ENCODE measurements around the gene MOSPD3. TPM values are rescaled to one million over a fixed set of nuclear protein-coding genes. Genes with fewer than 3 reads are reported as not detected.
"Not testable (repeated sequence)": the region's sequence is repeated elsewhere in the genome, so short reads cannot be mapped to it uniquely, and the experiment has no call there.

The MOSPD3 gene
- total and polyA plus RNA-seq, 2 donors, result 4.7 to 21.6 TPM

DNA sequence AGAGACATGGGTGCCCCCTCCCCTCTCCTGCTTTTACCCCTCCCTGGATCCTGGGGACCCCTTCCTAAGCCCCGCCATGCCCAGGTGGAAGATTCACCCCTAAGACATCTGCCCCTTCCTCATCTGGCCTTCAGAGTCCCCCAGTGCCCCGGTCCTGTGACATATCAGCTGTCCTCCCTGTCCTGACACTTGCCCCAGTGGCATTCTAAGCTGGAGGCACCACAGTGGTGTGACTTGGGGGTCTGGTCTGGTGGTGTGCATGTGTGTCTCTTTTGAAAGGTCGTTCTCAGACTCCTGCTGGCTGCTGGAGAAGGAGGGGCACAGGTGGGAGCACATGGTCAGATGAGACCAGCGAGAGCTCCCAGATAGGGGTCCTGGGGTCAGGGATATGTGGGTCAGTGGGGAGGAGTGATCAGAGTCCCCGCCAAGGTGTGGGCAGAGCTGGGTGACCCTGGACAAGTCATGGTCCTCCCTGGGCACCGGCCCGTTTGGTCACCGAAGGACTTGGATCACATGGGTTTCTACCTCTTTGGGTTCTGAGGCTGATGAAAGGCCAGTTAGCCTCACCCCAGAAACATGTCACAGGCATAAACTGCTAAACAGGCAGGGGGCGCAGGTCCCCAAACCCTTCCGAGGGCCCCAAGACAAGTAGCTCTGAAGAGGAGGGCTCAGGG, 29.7 kb downstream of the MOSPD3 start:
- no peak for DNase-seq (ENCODE audit: low read depth in 6 of 9, low spot score in 9 of 9)
- Histone ChIP-seq H3K9me3 (ENCODE audit: control insufficient read depth in 2 of 2, insufficient read depth in 1 of 2, low read length in 1 of 2) (no peaks in the 10 kb centered on the region), H3K27ac (ENCODE audit: low read depth in 1 of 2, low read length in 1 of 2) (no peak overlapping the region), H3K36me3 (ENCODE audit: control insufficient read depth in 2 of 2, insufficient read depth in 2 of 2, low read length in 1 of 2) (no peaks in the 10 kb centered on the region), H3K4me3 (ENCODE audit: low read length in 2 of 2) (no peak overlapping the region), H3K4me1 (ENCODE audit: control insufficient read depth in 2 of 2, insufficient read depth in 2 of 2, low read length in 2 of 2) (no peaks in the 10 kb centered on the region), H3K27me3 (ENCODE audit: control insufficient read depth in 2 of 2, insufficient read depth in 1 of 2, low read length in 1 of 2) (peaks cover 0 to 27% of the 10 kb centered on the region in 2 donors)
- WGBS, result 94% methylated on average over 10 of the region's 10 CpGs

DNA sequence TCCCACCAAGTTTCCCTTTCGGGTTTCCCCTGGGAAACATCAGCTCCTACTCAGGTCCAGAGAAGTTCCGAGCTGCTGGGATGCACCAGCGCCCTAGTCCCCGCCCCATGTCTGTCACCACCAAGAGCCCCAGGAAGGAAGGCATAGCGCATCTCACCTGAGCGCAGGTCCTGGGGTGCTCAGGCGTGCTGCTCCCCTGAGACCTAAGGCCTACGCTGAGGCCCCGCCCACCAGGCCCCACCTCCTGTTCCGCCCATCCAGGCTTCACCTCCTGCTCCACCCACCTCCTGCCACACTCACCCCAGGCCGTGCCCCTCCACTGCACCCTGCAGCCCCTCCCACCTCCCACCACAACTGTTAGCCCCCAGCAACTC, 30.2 kb downstream of the MOSPD3 start:
- DNase-seq (ENCODE audit: low read depth in 6 of 9, low spot score in 9 of 9), result peak in 2 of 9 donors; percentile 28 to 41
- 85% methylated on average over 11 of the region's 11 CpGs for WGBS
- peaks cover 0 to 30% of the 10 kb centered on the region in 2 donors for H3K27me3 ChIP-seq (ENCODE audit: control insufficient read depth in 2 of 2, insufficient read depth in 1 of 2, low read length in 1 of 2)
- H3K27ac ChIP-seq (ENCODE audit: low read depth in 1 of 2, low read length in 1 of 2), result no peak overlapping the region
- no peak overlapping the region for H3K4me3 ChIP-seq (ENCODE audit: low read length in 2 of 2)
- H3K36me3 ChIP-seq (ENCODE audit: control insufficient read depth in 2 of 2, insufficient read depth in 2 of 2, low read length in 1 of 2), result no peaks in the 10 kb centered on the region
- no peaks in the 10 kb centered on the region for H3K4me1 ChIP-seq (ENCODE audit: control insufficient read depth in 2 of 2, insufficient read depth in 2 of 2, low read length in 2 of 2)
- H3K9me3 ChIP-seq (ENCODE audit: control insufficient read depth in 2 of 2, insufficient read depth in 1 of 2, low read length in 1 of 2), result no peaks in the 10 kb centered on the region

GRCh38 chr7:100649826-100650565, 37.7 kb downstream of the MOSPD3 start:
- Histone ChIP-seq H3K9me3 (ENCODE audit: control insufficient read depth in 2 of 2, insufficient read depth in 1 of 2, low read length in 1 of 2) (no peaks in the 10 kb centered on the region), H3K27me3 (ENCODE audit: control insufficient read depth in 2 of 2, insufficient read depth in 1 of 2, low read length in 1 of 2) (peaks cover 3 to 44% of the 10 kb centered on the region in 2 donors), H3K27ac (ENCODE audit: low read depth in 1 of 2, low read length in 1 of 2) (no peak overlapping the region), H3K4me1 (ENCODE audit: control insufficient read depth in 2 of 2, insufficient read depth in 2 of 2, low read length in 2 of 2) (no peaks in the 10 kb centered on the region), H3K4me3 (ENCODE audit: low read length in 2 of 2) (no peak overlapping the region), H3K36me3 (ENCODE audit: control insufficient read depth in 2 of 2, insufficient read depth in 2 of 2, low read length in 1 of 2) (no peaks in the 10 kb centered on the region)
- WGBS, result 88% methylated on average over 15 of the region's 15 CpGs
- DNase-seq (ENCODE audit: low read depth in 6 of 9, low spot score in 9 of 9), result no peak

DNA sequence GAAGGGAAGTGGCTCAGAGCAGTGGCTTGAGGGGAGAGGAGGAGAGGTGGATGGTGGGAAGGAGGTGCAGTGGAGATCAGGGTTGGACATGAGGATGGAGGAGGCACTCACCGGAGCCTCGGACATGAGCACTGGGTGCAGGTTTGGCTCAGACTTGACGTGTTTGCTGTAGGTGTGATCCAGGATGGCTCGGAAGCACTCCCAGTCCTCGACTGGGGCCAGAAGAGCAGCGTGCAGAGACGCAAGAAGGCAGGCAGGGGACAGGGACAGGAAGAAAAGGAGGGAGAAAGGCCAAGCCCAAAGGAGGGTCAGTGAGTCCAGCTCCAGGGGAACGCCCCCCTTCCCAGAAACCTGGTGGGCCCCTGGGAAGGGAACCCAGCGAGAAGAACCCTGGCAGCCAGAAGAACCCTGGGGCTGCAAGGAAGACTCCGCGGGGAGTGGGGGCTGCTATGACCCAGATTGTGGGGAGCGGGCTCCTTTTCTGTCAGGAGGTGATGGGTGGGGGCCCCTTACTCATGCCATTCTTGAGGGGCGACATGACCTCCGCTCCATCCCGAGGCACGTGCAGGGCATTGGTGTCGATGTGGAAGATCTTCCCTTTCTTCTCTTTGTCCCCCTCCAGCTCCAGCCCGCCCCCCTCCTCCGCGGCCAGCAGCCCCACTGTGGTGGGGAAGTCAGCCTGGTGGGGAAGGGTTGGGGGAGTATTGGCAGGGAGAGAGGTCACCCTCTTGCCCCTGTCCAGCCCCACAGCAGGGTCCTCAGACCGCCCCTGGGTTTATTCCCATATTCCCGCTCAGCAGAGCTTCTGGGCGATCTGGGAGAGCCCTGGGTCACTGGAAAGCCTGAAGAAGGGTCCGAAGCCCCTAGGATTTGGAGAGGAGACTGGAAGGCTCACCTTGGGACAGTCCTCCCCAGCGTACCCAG, 42.8 kb downstream of the MOSPD3 start:
- DNase-seq (ENCODE audit: low read depth in 6 of 9, low spot score in 9 of 9), result no peak
- Histone ChIP-seq H3K4me3 (ENCODE audit: low read length in 2 of 2) (no peak overlapping the region), H3K4me1 (ENCODE audit: control insufficient read depth in 2 of 2, insufficient read depth in 2 of 2, low read length in 2 of 2) (no peaks in the 10 kb centered on the region), H3K27me3 (ENCODE audit: control insufficient read depth in 2 of 2, insufficient read depth in 1 of 2, low read length in 1 of 2) (peaks cover 21 to 55% of the 10 kb centered on the region in 2 donors), H3K27ac (ENCODE audit: low read depth in 1 of 2, low read length in 1 of 2) (no peak overlapping the region), H3K9me3 (ENCODE audit: control insufficient read depth in 2 of 2, insufficient read depth in 1 of 2, low read length in 1 of 2) (peaks cover 6 to 17% of the 10 kb centered on the region in 2 donors), H3K36me3 (ENCODE audit: control insufficient read depth in 2 of 2, insufficient read depth in 2 of 2, low read length in 1 of 2) (no peaks in the 10 kb centered on the region)
- 50% methylated on average over 25 of the region's 25 CpGs for WGBS

- no peaks in the 10 kb centered on the region for H3K36me3 ChIP-seq (ENCODE audit: control insufficient read depth in 2 of 2, insufficient read depth in 2 of 2, low read length in 1 of 2)
- H3K27ac ChIP-seq (ENCODE audit: low read depth in 1 of 2, low read length in 1 of 2), result no peak within 1 kb of the TSS
- WGBS, result 17% methylated on average over 63 of the region's 63 CpGs
- no peak within 1 kb of the TSS for H3K4me3 ChIP-seq (ENCODE audit: low read length in 2 of 2)
- peaks cover 6 to 17% of the 10 kb centered on the region in 2 donors for H3K9me3 ChIP-seq (ENCODE audit: control insufficient read depth in 2 of 2, insufficient read depth in 1 of 2, low read length in 1 of 2)
- peak in 2 of 9 donors; percentile 32 to 52 for DNase-seq (ENCODE audit: low read depth in 6 of 9, low spot score in 9 of 9)
- no peaks in the 10 kb centered on the region for H3K4me1 ChIP-seq (ENCODE audit: control insufficient read depth in 2 of 2, insufficient read depth in 2 of 2, low read length in 2 of 2)
- peaks cover 21 to 59% of the 10 kb centered on the region in 2 donors for H3K27me3 ChIP-seq (ENCODE audit: control insufficient read depth in 2 of 2, insufficient read depth in 1 of 2, low read length in 1 of 2)
Observed at GRCh38 chr7:100655908-100656674, 43.8 kb downstream of the MOSPD3 start, which contains the start of gene ACTL6B. Gene ACTL6B (minus strand): TSS chr7:100656448. CDS start chr7:100656354, 94 bp downstream.

DNA sequence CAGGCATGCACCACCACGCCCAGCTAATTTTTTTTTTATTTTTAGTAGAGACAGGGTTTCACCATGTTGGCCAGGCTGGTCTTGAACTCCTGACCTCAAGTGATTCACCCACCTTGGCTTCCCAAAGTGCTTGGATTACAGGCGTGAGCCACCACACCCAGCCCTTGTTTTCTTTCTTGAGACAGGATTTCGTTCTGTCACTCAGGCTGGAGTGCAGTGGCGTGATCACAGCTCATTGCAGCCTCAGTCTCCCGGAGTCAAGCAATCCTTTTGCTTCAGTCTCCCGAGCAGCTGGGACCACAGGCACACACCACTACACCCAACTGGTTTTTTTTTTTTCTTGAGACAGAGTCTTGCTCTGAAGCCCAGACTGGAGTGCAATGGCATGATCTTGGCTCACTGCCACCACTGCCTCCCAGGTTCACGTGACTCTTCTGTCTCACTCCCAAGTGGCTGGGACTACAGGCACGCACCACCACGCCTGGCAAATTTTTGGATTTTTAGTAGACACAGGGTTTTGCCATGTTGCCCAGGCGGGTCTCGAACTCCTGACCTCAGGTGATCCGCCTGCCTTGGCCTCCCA, 49.9 kb downstream of the MOSPD3 start:
- H3K9me3 ChIP-seq (ENCODE audit: control insufficient read depth in 2 of 2, insufficient read depth in 1 of 2, low read length in 1 of 2); H3K4me1 ChIP-seq (ENCODE audit: control insufficient read depth in 2 of 2, insufficient read depth in 2 of 2, low read length in 2 of 2); H3K4me3 ChIP-seq (ENCODE audit: low read length in 2 of 2); H3K36me3 ChIP-seq (ENCODE audit: control insufficient read depth in 2 of 2, insufficient read depth in 2 of 2, low read length in 1 of 2); H3K27ac ChIP-seq (ENCODE audit: low read depth in 1 of 2, low read length in 1 of 2); DNase-seq (ENCODE audit: low read depth in 6 of 9, low spot score in 9 of 9): not testable (repeated sequence)
- WGBS, result 90% methylated on average over 12 of the region's 12 CpGs
- H3K27me3 ChIP-seq (ENCODE audit: control insufficient read depth in 2 of 2, insufficient read depth in 1 of 2, low read length in 1 of 2), result peaks cover 0 to 37% of the 10 kb centered on the region in 2 donors

Other genes starting within 250 kb of the MOSPD3 start
- gene PILRA, start 239.1 kb upstream of the MOSPD3 start, total RNA-seq, result 4.6 TPM
- 12.2 TPM for gene PILRA, start 239.1 kb upstream of the MOSPD3 start, polyA plus RNA-seq
- gene ZCWPW1, start 183.8 kb upstream of the MOSPD3 start, total RNA-seq, result 4.8 TPM
- gene ZCWPW1, start 183.8 kb upstream of the MOSPD3 start, polyA plus RNA-seq, result 33.9 TPM
- gene MEPCE, start 182.7 kb upstream of the MOSPD3 start, total RNA-seq, result 32.0 TPM
- gene MEPCE, start 182.7 kb upstream of the MOSPD3 start, polyA plus RNA-seq, result 37.4 TPM
- gene PPP1R35, start 176.0 kb upstream of the MOSPD3 start, total RNA-seq, result 91.1 TPM
- 107 TPM for gene PPP1R35, start 176.0 kb upstream of the MOSPD3 start, polyA plus RNA-seq
- gene SPACDR, start 148.3 kb upstream of the MOSPD3 start, total RNA-seq, result 0.76 TPM
- gene SPACDR, start 148.3 kb upstream of the MOSPD3 start, polyA plus RNA-seq, result 2.4 TPM
- 37.4 TPM for gene TSC22D4, start 133.3 kb upstream of the MOSPD3 start, total RNA-seq
- gene TSC22D4, start 133.3 kb upstream of the MOSPD3 start, polyA plus RNA-seq, result 67.7 TPM
- 0.24 TPM for gene NYAP1, start 128.6 kb upstream of the MOSPD3 start, total RNA-seq
- 0.66 TPM for gene NYAP1, start 128.6 kb upstream of the MOSPD3 start, polyA plus RNA-seq
- gene AGFG2, start 73.3 kb upstream of the MOSPD3 start, total RNA-seq, result 7.4 TPM
- 15.4 TPM for gene AGFG2, start 73.3 kb upstream of the MOSPD3 start, polyA plus RNA-seq
- 7.7 TPM for gene SAP25, start 38.6 kb upstream of the MOSPD3 start, total RNA-seq
- 183 TPM for gene SAP25, start 38.6 kb upstream of the MOSPD3 start, polyA plus RNA-seq
- 44.0 TPM for gene LRCH4, start 26.4 kb upstream of the MOSPD3 start, total RNA-seq
- 423 TPM for gene LRCH4, start 26.4 kb upstream of the MOSPD3 start, polyA plus RNA-seq
- gene FBXO24, start 26.2 kb upstream of the MOSPD3 start, total RNA-seq, result 0.19 TPM
- 1.3 TPM for gene FBXO24, start 26.2 kb upstream of the MOSPD3 start, polyA plus RNA-seq
- gene PCOLCE, start 10.2 kb upstream of the MOSPD3 start, total RNA-seq, result 8.2 TPM
- gene PCOLCE, start 10.2 kb upstream of the MOSPD3 start, polyA plus RNA-seq, result 25.3 TPM
- 0.80 TPM for gene TFR2, start 29.0 kb downstream of the MOSPD3 start, total RNA-seq
- 1.0 TPM for gene TFR2, start 29.0 kb downstream of the MOSPD3 start, polyA plus RNA-seq
- 0.05 TPM for gene ACTL6B, start 43.9 kb downstream of the MOSPD3 start, total RNA-seq
- 0.18 TPM for gene ACTL6B, start 43.9 kb downstream of the MOSPD3 start, polyA plus RNA-seq
- gene GNB2, start 61.2 kb downstream of the MOSPD3 start, total RNA-seq, result 45.8 TPM
- 130 TPM for gene GNB2, start 61.2 kb downstream of the MOSPD3 start, polyA plus RNA-seq
- 13.8 TPM for gene GIGYF1, start 81.7 kb downstream of the MOSPD3 start, total RNA-seq
- 60.1 TPM for gene GIGYF1, start 81.7 kb downstream of the MOSPD3 start, polyA plus RNA-seq
- gene POP7, start 93.6 kb downstream of the MOSPD3 start, total RNA-seq, result 35.4 TPM
- 31.2 TPM for gene POP7, start 93.6 kb downstream of the MOSPD3 start, polyA plus RNA-seq
- 0.09 TPM for gene EPO, start 107.9 kb downstream of the MOSPD3 start, total RNA-seq
- gene EPO, start 107.9 kb downstream of the MOSPD3 start, polyA plus RNA-seq, result 1.0 TPM
- gene ZAN, start 121.1 kb downstream of the MOSPD3 start, total RNA-seq, result 0.19 TPM
- 0.02 TPM for gene ZAN, start 121.1 kb downstream of the MOSPD3 start, polyA plus RNA-seq
- 7.3 TPM for gene EPHB4, start 215.0 kb downstream of the MOSPD3 start, total RNA-seq
- 9.6 TPM for gene EPHB4, start 215.0 kb downstream of the MOSPD3 start, polyA plus RNA-seq
- gene SLC12A9, start 240.2 kb downstream of the MOSPD3 start, total RNA-seq, result 7.5 TPM
- gene SLC12A9, start 240.2 kb downstream of the MOSPD3 start, polyA plus RNA-seq, result 48.0 TPM

Measured in thymus (tissue), 11 donors.